HG03025 (cell line): ENCODE data around the gene BTG4.

Source experiments
- ATAC-seq: cut with Tn5 transposase; IDR thresholded peaks from one replicate; pipeline ENCODE4 v1.9.1; 2021; ENCODE audit warnings: mild to moderate bottlenecking, moderate library complexity; ENCODE audit not compliant: unreplicated experiment, low FRiP score

BTG4 gene

DNA sequence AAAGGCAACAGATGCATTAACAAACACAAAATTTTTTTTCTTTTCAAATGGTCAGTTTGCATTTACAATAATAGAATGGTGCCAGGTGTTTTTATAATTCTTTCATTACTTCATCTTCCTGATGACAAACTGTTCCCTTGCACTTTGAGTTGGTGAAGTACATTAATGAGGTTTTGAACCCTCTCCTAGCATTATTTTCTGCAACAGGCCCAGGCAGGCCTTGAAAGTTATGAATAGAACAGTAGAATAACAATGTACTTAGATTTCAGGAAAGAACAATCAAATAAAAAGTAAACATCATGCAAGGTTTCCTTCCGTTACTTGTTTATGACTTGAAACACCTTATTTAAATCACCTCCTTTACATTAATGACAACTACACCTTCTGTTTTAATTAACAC, 9.6 kb downstream of the BTG4 start:
- ATAC-seq, result no peak

DNA sequence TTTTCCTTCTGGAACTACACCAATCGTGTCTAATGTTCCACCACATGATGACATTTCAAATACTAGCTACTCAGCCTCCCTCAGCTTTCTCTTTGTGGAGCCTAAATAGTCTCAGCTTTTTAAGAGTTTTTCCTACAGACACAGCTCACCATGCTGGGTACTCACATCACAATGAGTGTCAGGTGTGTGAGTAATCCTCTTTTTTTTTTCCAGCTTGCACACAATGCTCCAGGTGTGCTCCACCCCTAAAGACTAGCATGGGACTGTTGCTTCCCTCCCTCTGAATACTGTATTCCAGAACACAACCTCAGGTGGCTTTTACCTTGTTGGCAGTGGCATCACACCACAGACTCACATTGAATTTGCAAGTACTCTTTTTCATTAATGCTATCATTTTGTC, 11.7 kb downstream of the BTG4 start:
- no peak for ATAC-seq

DNA sequence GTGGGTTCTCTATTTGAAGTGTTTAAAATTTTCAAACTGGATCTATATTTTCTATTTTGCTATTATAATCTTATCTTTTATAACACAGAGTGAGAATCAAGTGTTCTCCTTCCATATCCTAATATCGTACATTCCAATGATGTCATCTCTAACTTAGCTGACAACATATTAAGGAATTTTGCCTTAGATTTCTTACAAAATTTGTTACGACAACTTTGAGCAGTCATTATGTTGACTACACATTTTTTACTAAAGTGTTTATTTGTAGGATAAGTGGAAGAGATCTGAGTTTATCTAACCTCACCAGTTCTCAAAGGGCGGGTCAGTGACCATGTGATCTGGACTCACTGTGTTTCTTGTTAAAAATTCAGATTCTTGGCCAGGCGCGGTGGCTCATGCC, 12.7 kb downstream of the BTG4 start:
- no peak for ATAC-seq

DNA sequence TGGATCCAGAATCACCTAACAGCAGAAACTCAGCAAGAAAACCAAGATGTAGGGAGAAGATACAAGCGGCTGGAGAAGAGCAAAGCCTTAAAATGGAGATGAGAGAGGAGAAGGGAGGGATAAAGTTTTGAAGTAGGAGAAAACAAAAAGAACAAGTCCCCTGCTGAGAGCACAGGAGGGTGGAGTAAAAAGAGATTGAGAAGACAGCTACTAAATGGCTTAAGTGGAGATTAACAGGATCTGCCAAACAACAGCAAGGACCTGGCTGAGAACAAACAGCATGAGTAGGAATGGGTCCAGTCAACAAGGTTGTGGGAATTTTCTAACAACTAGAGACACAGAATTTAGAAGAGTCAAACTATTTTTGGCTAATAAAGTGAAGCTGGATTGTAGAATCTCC, 18.1 kb downstream of the BTG4 start:
- no peak for ATAC-seq

DNA sequence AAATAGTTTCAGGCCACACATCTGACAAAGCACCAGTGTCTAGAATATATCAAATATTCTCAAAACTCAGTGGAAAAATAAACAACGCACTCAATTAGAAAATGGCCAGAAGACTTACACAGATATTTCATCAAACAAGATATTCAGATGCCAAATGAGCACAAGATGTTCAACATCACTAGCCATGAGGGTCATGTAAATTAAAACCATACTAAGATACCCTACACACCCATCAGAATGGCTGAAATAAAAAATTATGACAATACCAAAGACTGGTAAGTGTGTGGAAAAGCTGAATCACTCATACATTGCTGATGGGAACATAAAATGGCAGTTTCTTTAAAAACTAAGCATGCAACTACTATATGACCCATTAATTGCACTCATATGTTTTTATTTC, 21.7 kb downstream of the BTG4 start:
- no peak for ATAC-seq

DNA sequence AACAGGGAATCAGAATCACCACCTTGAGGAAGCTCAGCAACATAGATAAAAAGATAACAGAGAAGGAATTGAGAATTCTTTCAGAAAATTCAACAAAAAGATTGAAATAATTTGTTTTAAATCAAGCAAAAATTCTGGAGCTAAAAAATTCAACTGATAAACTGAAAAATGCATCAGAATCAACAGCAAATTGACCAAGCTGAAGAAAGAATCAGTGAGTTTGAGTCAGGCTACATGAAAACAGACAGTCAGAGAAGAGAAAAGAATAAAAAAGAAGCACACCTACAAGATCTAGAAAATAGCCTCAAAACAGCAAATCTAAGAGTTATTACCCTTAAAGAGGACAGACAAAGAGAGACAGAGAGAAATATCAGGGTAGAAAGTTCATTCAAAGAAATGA, 28.8 kb downstream of the BTG4 start:
- ATAC-seq, result no peak

DNA sequence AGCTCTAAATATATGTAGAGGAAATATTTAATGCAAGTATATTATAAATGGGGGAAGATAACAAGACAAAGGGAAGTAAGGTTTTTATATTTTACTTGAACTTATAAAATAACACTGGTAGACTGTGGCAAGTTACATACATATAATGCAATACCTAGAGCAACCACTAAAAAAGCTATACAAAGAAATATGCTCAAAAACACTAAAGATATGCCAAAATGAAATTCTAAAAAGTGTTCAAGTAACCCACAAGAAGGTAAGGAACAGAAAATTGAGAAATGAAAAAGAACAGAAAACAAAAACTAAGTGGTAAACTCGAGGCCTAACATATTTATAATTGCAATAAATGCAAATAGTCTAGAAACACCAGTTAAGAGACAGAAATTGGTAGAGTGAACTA, 32.5 kb downstream of the BTG4 start:
- no peak for ATAC-seq

DNA sequence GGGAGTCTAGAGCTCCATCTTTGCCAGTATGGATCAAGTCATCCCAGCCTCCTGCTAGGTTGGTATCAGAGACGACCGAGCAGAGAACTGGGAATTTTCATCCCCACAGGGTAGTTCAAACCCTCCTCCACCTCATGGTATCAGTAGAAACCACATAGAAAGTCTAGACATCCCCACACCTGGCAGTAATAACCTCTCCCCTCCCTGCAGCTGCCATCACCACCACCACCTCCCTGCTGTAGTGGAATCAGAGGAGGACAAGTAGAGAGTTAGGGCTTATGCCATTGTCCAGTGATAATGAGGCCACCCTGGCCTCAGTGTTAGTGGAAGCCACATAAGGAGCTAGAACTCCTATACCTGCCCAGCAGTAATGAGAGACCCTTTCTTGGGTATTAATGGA, 34.3 kb downstream of the BTG4 start:
- no peak for ATAC-seq

DNA sequence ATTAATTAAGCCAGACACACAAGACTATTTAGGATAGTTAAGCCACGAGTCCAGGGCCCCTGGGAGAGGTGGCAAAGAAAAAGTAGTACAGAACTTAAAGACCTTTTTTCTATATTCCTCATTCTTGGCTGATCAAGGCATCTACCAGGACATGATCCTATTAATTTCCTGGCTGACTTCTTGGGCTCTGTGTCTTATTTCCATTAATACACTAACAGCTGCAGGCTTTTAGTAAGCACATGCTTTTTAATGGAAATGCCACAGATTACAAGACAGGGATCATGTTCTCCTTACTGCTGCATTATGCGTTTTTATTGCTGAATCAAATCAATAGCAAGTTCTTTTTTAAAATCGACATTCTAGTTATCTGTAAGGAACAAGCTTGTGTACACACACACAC, 35.2 kb downstream of the BTG4 start:
- ATAC-seq, result no peak

DNA sequence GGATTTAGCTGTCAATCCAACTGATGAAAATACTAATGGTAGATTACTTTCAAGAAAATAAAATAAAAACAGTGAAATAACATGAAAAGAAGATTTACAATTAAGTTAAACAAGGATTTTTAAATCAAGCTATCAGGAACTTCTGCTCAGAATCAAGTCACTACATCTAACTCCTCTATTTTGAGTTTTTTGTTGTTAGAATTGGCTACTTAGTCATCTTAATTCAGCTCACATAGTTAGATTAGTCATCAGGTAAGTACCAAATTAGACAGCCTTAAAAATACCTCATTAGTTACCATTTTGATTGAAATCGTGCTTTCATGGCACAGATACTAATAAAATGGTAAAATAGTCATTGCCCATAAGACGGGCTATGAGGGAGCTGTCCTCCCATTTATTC, 35.8 kb downstream of the BTG4 start:
- ATAC-seq, result no peak

DNA sequence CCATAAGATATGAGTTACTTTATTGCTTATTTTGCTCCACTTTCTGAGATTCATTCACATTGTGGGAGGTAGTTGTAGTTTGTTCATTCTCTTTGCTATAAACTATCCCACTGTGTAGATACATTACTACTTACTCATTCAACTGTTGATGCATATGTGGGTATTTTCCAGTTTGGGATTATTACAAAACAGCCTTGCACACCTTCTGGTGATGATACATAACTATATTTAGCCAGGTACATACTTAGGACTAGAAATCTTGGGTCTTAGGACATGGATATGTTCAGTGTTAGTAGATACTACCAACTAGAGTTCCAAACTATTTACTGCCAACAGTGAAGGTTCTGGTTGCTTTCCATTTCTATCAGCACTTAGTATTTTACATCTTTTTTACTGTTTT, 37.8 kb downstream of the BTG4 start:
- ATAC-seq, result no peak

DNA sequence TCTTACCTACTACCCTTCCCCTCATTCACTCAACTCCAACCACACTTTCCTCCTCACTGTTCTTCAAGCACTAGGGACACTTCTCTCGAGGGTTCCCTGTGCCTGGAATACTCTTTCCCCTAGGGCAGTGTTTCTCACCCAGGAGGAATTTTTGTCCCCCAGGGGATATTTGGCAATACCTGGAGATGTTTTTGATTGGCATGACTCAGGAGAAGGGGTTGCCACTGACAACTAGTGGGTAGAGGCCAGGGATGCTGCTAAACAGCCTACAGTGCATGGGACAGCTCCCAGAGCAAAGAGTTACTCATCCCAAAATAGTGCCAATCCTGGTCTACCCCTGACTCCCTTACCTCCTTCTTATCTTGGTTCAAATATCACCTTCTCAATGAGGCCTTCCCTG, 40.0 kb downstream of the BTG4 start:
- ATAC-seq, result no peak

DNA sequence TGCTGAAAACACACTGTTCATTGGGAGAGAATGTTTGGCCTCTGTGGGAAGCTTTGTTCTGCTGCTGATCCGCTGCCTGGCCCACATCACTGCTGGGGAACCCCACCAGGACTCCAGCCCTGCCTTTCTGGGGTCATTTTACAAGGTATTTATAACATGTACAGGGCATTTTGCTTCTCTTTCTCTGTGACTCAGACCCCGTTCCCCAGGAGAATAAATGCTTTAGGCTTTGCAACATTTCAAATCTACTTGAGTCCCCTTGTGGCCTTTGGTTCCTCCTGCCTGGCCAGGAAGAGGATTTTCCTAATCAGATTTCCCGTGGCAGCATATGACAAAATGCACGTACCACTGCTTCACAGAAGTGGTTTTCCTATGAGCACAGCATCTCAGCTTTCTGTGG, 43.0 kb downstream of the BTG4 start:
- ATAC-seq, result no peak

DNA sequence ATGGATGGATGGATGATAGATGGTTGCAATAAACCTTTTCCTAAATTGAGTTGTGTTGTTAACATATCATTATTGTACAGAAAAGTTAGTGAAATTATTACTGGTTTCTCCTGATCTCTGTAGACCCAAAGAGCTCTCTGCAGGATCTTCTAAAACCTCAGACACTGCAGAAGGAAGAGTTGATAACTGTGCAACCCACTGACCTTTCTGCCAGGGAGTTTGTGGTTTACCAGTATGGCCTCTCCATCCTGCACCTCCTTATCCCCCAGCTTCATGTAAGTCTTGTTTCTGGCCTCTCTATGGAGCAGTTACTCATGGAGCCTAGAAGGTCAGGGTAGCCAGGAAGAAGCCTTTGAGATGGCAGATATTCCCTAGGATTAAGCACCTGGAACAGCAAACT, 45.6 kb downstream of the BTG4 start:
- ATAC-seq, result no peak

DNA sequence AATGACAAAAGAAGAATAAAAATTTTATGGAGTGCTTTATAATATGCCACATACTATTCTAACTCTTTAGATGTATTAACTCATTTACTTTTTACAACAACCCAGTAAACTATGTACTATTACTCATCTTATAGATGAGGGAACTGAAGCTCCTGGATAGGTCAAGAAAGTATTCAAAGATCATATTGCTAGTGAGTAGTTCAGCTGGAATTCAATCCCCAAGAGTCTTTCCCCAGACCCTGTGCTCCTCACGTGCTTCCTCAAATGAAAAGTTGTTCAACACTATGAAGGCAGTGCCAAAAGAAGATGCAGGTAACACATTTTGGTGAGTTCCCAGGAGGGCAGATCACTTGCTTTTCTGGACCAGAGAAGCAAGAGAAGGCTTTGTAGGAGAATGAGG, 46.8 kb downstream of the BTG4 start:
- no peak for ATAC-seq

DNA sequence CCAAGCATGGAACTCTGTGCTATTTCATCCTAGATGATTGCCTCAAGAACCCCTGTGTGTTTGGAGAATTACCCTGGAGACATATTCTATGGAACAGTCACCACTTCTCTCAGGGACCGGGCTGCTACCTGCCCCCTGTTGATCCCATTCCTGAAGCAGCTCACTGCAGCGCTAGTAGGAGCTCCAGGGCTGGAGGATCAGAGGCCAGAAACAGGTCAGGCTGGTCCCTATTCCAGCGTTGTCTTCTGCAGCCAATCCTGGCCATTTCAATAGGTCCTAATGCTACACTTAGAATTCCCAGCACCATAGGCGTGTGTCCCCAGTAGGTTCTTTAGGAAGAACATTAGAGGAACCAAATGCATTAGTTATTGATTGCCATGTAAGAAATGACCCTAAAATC, 48.9 kb downstream of the BTG4 start:
- ATAC-seq, result no peak

DNA sequence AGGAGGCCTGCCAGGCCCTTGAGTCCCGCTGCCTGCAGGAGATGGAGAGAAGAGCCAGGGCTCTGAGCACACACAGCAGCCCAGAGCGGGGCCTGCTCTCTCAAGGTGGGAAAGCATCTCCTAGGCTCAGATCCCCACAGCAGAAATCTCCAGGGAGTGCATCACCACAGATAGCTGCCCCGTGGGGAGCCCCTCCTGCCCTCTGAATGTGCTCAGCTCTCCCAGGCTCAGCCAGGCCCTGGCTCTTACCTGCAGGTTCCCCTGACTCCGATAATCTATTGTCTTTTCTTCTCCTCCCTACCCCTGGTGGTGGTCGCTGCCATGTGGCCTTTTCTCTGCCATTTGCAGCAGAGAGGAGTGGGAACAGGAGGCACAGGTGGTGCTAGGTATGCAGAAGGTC, 49.9 kb downstream of the BTG4 start:
- no peak for ATAC-seq

DNA sequence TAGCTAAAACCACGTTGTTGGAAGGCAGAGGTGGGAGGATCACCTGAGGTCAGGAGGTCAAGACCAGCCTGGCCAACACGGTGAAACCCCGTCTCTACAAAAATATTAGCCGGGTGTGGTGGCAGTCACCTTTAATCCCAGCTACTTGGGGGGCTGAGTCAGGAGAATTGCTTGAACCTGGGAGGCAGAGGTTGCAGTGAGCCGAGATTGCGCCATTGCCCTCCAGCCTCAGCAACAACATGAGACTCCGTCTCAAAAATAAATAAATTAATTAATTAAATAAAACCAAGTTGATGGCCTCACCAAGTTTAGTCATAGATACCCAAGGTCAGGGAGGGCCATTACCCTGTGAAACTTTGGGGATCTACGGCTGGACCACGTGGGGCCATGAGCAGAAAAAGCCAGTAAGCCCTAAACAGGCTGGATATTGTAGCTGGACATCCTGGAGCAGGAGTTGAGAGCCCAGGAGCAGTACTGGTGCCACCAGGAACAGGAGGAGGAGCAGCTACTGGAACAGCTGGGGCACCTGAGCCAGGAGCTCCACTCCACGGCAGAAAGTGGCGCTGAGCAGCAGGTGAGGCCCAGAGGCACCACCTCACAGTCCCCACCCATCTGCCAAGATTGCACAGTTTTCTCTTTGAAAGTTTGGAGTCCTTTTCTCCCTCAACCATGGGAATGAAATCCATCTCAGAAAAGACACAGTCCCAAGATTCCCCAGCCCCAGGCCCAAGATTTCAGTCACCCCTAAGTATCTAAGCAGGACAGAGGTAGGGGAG, 50.5 kb downstream of the BTG4 start:
- ATAC-seq, result no peak

DNA sequence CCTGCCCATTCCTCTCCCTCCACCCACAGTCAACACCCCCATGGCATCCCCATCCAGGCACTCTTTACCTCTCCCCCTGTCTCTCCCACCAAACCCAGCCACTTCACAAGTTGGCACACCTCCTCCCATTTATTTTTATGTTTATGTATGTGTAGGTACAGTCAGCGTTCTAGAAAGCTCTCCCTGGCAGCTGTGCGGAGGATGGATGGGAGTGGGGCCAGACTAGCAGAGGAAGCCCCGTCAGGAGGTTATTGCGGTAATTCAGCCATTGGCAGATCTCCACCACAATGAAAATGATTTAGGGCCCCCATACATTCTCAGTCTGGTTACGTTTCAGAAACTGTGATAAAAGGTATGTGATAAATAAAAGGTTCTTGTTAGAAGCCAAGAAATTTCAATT, 51.3 kb downstream of the BTG4 start:
- no peak for ATAC-seq

DNA sequence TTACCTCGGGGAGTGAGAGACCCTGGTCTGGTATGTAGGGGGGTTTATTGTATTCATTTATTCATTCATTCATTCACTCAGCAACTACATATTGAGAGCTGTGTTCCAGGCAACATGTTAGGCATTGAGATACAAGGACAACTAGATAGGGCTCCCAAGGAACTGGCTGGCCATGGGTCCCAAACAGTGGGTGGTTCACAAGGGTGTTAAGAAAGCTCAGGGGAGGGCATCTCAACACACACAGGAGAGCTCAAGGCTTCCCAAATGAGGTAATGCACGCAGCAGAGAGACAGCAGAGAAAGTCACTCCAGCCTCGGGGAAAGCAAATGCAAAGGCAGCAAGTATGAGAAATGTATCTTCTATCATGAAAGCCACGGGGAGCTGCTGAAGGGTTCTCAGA, 51.8 kb downstream of the BTG4 start:
- no peak for ATAC-seq

DNA sequence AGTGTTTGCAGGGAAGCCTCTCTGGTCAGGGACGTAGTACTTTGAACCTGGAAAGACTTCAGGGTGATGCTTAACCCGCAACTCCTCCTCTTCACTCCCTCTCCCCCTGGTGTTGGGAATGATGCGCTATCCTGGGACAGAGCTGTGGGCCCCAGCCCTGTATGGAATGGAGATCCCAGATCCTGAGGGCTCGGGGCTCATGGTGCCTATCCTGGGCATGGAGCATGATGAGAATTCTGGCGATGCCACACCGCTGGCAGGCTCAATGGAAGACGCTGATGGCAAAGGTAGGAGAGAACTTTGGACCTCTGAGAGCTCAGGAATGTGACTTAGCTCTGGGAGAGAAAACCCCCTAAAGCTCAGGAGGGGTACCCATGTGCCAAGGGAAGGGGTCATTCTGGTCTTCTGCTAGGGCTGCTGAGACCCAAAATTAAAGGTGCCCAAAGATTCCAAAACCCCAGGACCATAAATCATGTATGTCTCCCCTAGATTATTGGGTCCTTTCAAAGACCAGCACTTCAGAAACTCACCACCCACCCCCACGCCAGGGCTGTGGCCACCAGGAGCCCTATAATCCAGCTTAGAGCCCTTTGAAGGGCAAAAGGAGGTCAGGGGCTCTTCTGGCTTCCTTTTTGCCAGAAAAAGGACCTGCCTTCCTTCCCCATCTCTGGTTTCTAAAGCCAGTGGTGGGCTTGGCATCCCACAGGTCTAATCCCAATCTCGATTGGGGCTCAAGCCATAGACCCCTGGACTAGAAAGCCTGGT, 52.5 kb downstream of the BTG4 start:
- no peak for ATAC-seq

DNA sequence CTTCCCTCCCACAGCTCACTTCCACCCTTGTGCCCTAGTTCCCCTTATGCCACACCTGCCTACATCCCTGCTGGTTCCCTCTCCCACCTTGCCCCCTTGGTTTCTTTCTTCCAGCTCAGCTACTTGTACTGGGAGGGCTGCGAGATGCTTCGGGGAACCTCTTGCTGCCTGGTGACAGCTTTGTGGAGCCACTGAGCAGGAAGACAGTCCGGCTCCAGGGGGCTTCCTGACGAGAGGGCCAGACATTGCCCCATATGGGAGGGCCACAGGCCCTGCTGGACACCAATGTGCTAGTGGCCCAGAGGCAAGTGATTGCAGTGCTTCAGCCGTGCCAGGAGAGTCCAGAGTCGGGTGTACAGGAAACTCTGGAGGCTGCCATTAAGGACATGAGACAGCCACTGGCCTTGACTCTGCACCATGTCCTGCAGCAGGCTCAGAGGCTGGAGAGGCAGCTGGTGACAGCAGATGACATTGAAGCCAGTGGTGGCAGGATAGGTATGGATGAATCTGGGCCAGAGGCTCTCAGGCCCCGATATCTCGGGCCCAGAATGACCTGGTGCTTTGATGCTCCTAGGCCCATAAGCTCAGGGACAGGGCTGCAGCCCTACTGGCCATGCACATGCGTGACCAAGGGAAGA, 54.3 kb downstream of the BTG4 start:
- ATAC-seq, result no peak
